ENCODE measurements around the gene RPL39.
"Not testable (repeated sequence)": the region's sequence is repeated elsewhere in the genome, so short reads cannot be mapped to it uniquely, and the experiment has no call there.

The RPL39 gene

GRCh38 chrX:119791437-119792231 is at the start of gene RPL39:
TSS of gene RPL39 (minus strand) at chrX:119791630. CDS start at chrX:119791576, 54 bp downstream.
- DNase-seq = peak; percentile 85

GRCh38 chrX:119833905-119834304 is 42.5 kb upstream of the RPL39 start:
- no peak for DNase-seq

GRCh38 chrX:119828446-119828845 is 37.0 kb upstream of the RPL39 start:
- DNase-seq = no peak

- DNase-seq = peak; percentile 11
Observed at GRCh38 chrX:119826399-119826959, 35.0 kb upstream of the RPL39 start.

DNA sequence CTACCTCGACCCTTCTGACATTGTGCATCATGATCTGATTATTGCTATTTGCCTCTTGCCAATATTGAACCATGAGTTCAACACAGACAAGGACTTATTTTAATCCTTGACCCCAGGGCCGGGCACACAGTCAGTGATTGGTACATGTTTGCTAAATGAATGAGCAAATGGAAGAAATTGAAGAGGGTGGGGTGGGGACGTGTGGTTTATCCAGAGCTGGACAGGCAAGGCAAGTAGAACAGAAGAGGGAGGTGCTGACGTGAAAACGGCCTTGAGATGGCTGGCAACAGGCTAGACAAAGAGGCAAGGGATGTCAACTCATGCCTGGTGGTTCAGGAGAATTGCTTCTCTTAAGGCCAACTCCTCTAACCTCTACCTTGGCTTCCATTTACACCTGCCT is 32.8 kb upstream of the RPL39 start:
- not testable (repeated sequence) for DNase-seq

DNA sequence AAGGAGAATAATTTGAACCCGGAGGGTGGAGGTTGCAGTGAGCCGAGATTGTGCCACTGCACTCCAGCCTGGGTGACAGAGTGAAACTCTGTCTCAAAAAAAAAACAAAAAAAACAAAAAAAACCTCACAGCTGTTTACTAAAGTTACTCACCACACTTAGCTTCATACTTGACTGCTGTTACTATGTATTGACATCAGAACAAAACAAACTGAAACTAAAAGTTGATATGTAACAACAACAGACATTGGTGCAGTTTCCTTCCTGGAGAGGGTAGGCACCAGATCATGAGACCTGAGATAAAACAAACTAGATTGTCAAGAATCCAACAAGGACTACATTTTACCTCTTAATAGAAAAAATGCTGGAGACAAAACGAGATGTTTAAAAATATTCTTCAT is 30.3 kb upstream of the RPL39 start:
- DNase-seq = not testable (repeated sequence)

- DNase-seq = no peak
Observed at GRCh38 chrX:119817130-119817690, 25.8 kb upstream of the RPL39 start.

- no peak for DNase-seq
Observed at GRCh38 chrX:119816300-119816699, 24.9 kb upstream of the RPL39 start.

- peak; percentile 1 for DNase-seq
Observed at GRCh38 chrX:119809185-119809666, 17.8 kb upstream of the RPL39 start.

DNA sequence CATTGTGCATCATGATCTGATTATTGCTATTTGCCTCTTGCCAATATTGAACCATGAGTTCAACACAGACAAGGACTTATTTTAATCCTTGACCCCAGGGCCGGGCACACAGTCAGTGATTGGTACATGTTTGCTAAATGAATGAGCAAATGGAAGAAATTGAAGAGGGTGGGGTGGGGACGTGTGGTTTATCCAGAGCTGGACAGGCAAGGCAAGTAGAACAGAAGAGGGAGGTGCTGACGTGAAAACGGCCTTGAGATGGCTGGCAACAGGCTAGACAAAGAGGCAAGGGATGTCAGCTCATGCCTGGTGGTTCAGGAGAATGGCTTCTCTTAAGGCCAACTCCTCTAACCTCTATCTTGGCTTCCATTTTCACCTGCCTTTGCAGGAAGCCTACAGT is 17.0 kb upstream of the RPL39 start:
- not testable (repeated sequence) for DNase-seq

DNA sequence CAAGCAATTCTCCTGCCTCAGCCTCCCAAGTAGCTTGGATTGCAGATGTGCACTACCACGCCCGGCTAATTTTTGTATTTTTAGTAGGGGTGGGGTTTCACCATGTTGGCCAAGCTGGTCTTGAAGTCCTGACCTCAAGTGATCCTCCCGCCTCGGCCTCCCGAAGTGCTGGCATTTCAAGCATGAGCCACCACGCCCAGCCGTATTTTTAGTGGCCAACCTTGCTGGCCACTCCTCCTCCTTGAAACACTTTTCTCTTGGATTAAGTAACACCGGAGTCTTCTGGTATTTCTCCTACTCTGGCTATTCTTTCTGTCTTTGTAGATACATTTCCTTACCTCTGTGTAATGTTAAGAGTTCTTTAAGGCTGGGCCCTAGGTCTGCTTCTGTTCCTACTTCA is 11.1 kb upstream of the RPL39 start:
- DNase-seq = no peak

DNA sequence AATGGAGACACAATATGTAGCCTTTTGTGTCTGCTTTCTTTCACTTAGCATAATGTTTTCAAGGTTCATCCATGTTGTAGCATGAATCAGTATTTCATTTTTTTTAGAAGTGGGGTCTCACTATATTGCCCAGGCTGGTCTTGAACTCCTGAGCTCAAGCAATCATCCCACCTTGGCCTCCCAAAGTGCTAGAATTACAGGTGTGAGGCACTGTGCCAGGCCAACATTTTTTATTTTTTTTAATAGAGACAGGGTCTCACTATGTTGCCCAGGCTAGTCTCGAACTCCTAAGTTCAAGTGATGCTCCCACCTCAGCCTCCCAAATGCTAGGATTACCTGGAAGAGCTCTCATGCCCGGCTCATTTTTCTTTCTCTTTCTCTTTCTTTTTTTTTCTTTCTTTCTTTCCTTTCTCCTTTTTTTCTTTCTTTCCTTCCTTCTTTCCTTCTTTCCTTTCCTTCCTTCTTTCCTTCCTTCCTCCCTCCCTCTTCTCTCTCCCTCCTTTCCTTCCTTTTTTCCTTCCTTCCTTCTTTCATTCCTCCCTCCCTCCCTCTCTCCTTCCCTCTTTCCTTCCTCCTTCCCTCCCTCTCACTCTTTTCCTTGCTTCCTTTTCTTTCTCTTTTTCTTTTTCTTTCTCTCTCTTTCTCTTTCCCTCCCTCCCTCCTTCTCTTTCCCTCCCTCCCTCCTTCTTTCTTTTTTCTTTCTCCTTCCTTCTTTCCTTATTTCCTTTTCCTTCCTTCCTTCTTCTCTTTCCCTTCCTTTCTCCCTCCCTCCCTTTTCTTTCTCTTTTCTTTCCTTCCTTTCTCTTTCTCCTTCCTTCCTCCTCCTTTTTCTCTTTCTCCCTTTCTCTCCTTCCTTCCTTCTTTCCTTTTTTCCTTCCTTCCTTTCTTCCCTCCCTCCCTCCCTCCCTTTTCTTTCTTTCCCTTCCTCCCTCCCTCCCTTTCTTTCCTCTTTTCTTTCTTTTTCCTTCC is 10.1 kb upstream of the RPL39 start:
- DNase-seq = no peak

GRCh38 chrX:119790977-119791436 is 423 bp downstream of the RPL39 start:
- peak; percentile 55 for DNase-seq

- DNase-seq = peak; percentile 35
Observed at GRCh38 chrX:119784747-119785446, 6.5 kb downstream of the RPL39 start.

GRCh38 chrX:119783026-119783425 is 8.4 kb downstream of the RPL39 start:
- DNase-seq = no peak

DNA sequence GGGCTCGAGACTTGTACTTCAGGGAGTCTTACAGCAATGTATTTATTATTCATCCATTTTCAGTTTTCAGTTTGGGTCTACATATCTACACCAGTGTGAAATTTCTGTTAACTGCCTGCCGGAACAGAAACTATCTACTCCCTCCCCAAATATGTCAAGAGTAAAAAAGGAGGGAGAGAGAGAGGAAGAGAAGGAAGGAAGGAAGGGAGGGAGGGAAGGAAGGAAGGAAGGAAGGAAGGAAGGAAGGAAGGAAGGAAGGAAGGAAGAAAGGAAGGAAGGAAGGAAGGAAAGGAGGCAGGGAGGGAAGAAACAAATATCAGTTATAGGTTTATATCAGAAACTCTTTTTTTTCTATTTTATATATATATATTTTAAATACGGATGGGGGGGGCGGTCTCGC is 12.6 kb downstream of the RPL39 start:
- no peak for DNase-seq

- no peak for DNase-seq
Observed at GRCh38 chrX:119775517-119776238, 15.8 kb downstream of the RPL39 start.

- DNase-seq = not testable (repeated sequence)
Observed at GRCh38 chrX:119769388-119769787, 22.0 kb downstream of the RPL39 start.

DNA sequence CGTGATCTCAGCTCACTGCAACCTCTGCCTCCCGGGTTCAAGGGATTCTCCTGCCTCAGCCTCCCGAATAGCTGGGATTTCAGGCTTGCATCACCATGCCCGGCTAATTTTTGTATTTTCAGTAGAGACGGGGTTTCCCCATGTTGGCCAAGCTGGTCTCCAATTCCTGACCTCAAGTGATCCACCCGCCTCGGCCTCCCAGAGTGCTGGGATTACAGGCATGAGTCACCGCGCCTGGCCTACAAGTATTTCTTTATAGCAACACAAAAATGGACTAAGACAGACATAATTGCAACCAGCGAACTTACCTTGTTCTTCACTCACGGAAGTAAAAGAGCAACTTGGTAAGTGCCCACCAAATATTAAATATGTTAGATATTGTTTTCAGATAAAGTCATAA is 23.0 kb downstream of the RPL39 start:
- DNase-seq = peak; percentile 28

DNA sequence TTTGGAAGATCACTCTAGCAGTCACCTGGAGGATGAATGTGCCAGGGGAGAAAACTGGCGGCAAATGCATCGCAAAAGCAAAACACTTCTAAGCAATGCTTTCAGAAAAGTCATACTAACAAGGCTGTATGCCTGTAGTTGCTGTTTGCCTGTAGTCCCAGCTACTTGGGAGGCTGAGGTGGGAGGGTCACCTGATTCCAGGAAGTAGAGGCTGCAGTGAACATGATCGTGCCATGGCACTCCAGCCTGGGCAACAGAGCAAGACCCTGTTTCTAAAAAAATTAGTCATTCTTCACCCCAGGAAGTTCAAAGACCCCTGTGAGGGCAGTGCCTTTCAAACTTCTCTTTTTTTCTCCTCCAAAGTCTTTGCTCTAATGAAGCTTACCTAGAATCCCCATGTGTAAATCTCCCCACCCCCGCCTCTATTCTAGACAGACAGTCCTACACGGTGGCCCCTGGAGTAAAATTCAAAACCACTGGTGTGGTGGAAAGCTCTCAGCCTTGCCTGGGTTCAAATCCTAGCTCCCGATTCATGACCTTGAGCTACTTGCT is 27.5 kb downstream of the RPL39 start:
- no peak for DNase-seq

- peak; percentile 36 for DNase-seq
Observed at GRCh38 chrX:119763181-119763580, 28.2 kb downstream of the RPL39 start.

Data from HCEC 1CT (cell line).